H1 (cell line): ENCODE data around the gene LYRM4. TPM values are rescaled to one million over a fixed set of nuclear protein-coding genes. Genes with fewer than 3 reads are reported as not detected.

Experiments used
- BRCA1 ChIP-seq: IDR thresholded peaks from 2 replicates; pipeline ENCODE4 v1.6.1; 2012; ENCODE audit warnings: low read depth, low read length, improper control_type of control experiment
- HDAC2 ChIP-seq, 2 experiments: fragments of 300-600 bp in 1 of 2; sonication (generic) in 1 of 2; IDR thresholded peaks; 2 replicates each; pipeline ENCODE4 v1.6.1; 2011 to 2012; ENCODE audit warnings: low read depth in 2 of 2, low read length in 2 of 2, mild to moderate bottlenecking in 2 of 2, moderate library complexity in 2 of 2, borderline replicate concordance in 1 of 2, inconsistent platforms in 1 of 2
- RNF2 ChIP-seq: fragments of 200-900, 300-1000 bp; sonication (generic); IDR thresholded peaks from 2 replicates; pipeline ENCODE4 v1.7.1; 2016; ENCODE audit warnings: borderline replicate concordance, low read depth, mild to moderate bottlenecking, antibody characterized with exemption, low read length; ENCODE audit not compliant: poor library complexity, severe bottlenecking; ENCODE audit errors: missing control alignments
- TEAD4 ChIP-seq: IDR thresholded peaks from 2 replicates; pipeline ENCODE4 v1.6.1; 2012; ENCODE audit warnings: low read depth, low read length, inconsistent platforms, mixed read lengths
- polyA plus RNA-seq, 7 experiments: library from polyadenylated mRNA; depleted of rRNA in 3 of 7; stranded (reverse) in 5 of 7; unstranded in 2 of 7; fragments of >200 nt in 5 of 7; fragments of 200-250 nt in 2 of 7; gene quantifications; 1 replicate in 5 of 7; 2 replicates in 1 of 7; 4 replicates in 1 of 7; pipeline versions ENCODE4 v1.2.1 to v1.2.3, GENCODE V29; 2011 to 2013; ENCODE audit warnings: missing spikeins in 2 of 7, mixed read lengths in 2 of 7
- total RNA-seq: library from RNA; stranded (reverse); fragmentation: NEBNext Ultra II Directional; extraction: Animal tissue kit (Norgen Biotek cat#: 25700); gene quantifications from 2 replicates; pipeline ENCODE4 v1.2.1, GENCODE V29; 2021

LYRM4 gene
- total and polyA plus RNA-seq, 2 of the 8 experiments (the other 6 are each of a cell fraction or from before 2014, with no cell fraction given), result 56.6 to 62.8 TPM

- no peak for TF ChIP-seq RNF2
- no peak for TF ChIP-seq TEAD4
- no peak for TF ChIP-seq BRCA1
- TF ChIP-seq HDAC2 (IDR thresholded peaks at IDR 0.05; ENCODE audit: borderline replicate concordance in 1 of 2, low read depth in 2 of 2, low read length in 2 of 2), result no peak
Measured at GRCh38 chr6:5128351-5128750, 132.4 kb downstream of the LYRM4 start (continued).
